ENCODE results near the gene FAM107B. TPM values are rescaled to one million over a fixed set of nuclear protein-coding genes. Genes with fewer than 3 reads are reported as not detected.

FAM107B gene
- total and polyA plus RNA-seq, 2 experiments from 2014 or later, result 11.0 to 17.6 TPM

- no peak for TF ChIP-seq REST (IDR thresholded peaks at IDR 0.05; ENCODE audit: unreplicated experiment)
Observed at GRCh38 chr10:14532473-14533251, 242.0 kb downstream of the FAM107B start (continued).

GRCh38 chr10:14531974-14532373, 242.7 kb downstream of the FAM107B start:
- Mint-ChIP-seq H3K4me1 (no peaks in the 10 kb centered on the region), H3K36me3 (ENCODE audit: low read depth) (no peaks in the 10 kb centered on the region; the same call in 2 of the 3 replicates), H3K9me3 (no peaks in the 10 kb centered on the region), H3K27ac (no peak overlapping the region; the same call in 1 of the 2 replicates), H3K27me3 (ENCODE audit: insufficient read depth, low read depth, poor library complexity) (peaks cover 2% of the 10 kb centered on the region), H3K4me3 (no peak overlapping the region)
- H3K9me2 ChIP-seq (ENCODE audit: insufficient read depth), result no peaks in the 10 kb centered on the region
- H3K4me1 ChIP-seq (ENCODE audit: insufficient read depth), result no peaks in the 10 kb centered on the region
- H3K36me3 ChIP-seq (ENCODE audit: insufficient read depth), result no peaks in the 10 kb centered on the region
- H3K79me2 ChIP-seq (replicated peaks; ENCODE audit: insufficient read depth), result peaks cover 13% of the 10 kb centered on the region; the same call in 1 of the 2 replicates
- DNase-seq (ENCODE audit: low spot score) (no peak), ATAC-seq (no peak)
- no peak overlapping the region for H3K4me2 ChIP-seq
- H4K20me1 ChIP-seq (replicated peaks; ENCODE audit: insufficient read depth), result peaks cover 4% of the 10 kb centered on the region; the same call in 1 of the 2 replicates
- H3K27me3 ChIP-seq (ENCODE audit: insufficient read depth), result no peaks in the 10 kb centered on the region
- H2AFZ ChIP-seq, result no peak overlapping the region
- no peak for TF ChIP-seq JUNB (IDR thresholded peaks at IDR 0.05; ENCODE audit: unreplicated experiment)
- no peak overlapping the region for H3K4me3 ChIP-seq
- H3F3A ChIP-seq (replicated peaks; ENCODE audit: low read depth), result no peaks in the 10 kb centered on the region
- H3K27ac ChIP-seq (ENCODE audit: low read depth), result 0 out of 2 replicates have a peak overlapping the region, but pooled peaks have one; percentile 39

- DNase-seq (ENCODE audit: low spot score) (no peak), ATAC-seq (no peak)
- peaks cover 4% of the 10 kb centered on the region; the same call in 1 of the 2 replicates for H4K20me1 ChIP-seq (replicated peaks; ENCODE audit: insufficient read depth)
- Mint-ChIP-seq H3K4me3 (no peak overlapping the region), H3K36me3 (ENCODE audit: low read depth) (no peaks in the 10 kb centered on the region; the same call in 2 of the 3 replicates), H3K9me3 (no peaks in the 10 kb centered on the region), H3K4me1 (no peaks in the 10 kb centered on the region), H3K27me3 (ENCODE audit: insufficient read depth, low read depth, poor library complexity) (peaks cover 2% of the 10 kb centered on the region), H3K27ac (no peak overlapping the region)
- H3K9me2 ChIP-seq (ENCODE audit: insufficient read depth), result no peaks in the 10 kb centered on the region
- no peaks in the 10 kb centered on the region for H3K36me3 ChIP-seq (ENCODE audit: insufficient read depth)
- no peak overlapping the region for H3K4me3 ChIP-seq
- no peaks in the 10 kb centered on the region for H3K4me1 ChIP-seq (ENCODE audit: insufficient read depth)
- H3F3A ChIP-seq (replicated peaks; ENCODE audit: low read depth), result no peaks in the 10 kb centered on the region
- H3K79me2 ChIP-seq (replicated peaks; ENCODE audit: insufficient read depth), result peaks cover 8% of the 10 kb centered on the region; the same call in 1 of the 2 replicates
- H3K4me2 ChIP-seq, result no peak overlapping the region
- no peak overlapping the region for H3K27ac ChIP-seq (ENCODE audit: low read depth)
- no peaks in the 10 kb centered on the region for H3K27me3 ChIP-seq (ENCODE audit: insufficient read depth)
- H2AFZ ChIP-seq, result no peak overlapping the region
- no peak for TF ChIP-seq POLR2AphosphoS5 (IDR thresholded peaks at IDR 0.05; ENCODE audit: low read depth)
- no peak for TF ChIP-seq NANOG (IDR thresholded peaks at IDR 0.05; ENCODE audit: borderline replicate concordance)
- no peak for TF ChIP-seq ZNF331 (CRISPR knock-in tag; IDR thresholded peaks at IDR 0.05; ENCODE audit: low read depth)
- TF ChIP-seq EZH2phosphoT487 (IDR thresholded peaks at IDR 0.05; ENCODE audit: unreplicated experiment), result no peak
- no peak for TF ChIP-seq EZH2 (IDR thresholded peaks at IDR 0.05; ENCODE audit: low read depth, unreplicated experiment)
- no peak for TF ChIP-seq ZNF462 (CRISPR knock-in tag; IDR thresholded peaks at IDR 0.05)
- no peak for TF ChIP-seq CREB1 (CRISPR knock-in tag; IDR thresholded peaks at IDR 0.05; ENCODE audit: low read depth)
- TF ChIP-seq ZNF114 (CRISPR knock-in tag; IDR thresholded peaks at IDR 0.05), result no peak
Observed at GRCh38 chr10:14530465-14530864, 244.2 kb downstream of the FAM107B start.

Measured in GM23338 (cell line).